Mesenchymal stem cell (in vitro differentiated cells and primary cell): ENCODE results near the gene OST4.
A peak's percentile ranks its signal among the peaks of the same experiment; 100 is the strongest.

Source experiments
- DNase-seq: peaks from one replicate; pipeline ENCODE4 v3.0.0-alpha.2; 2013
- H2AFZ ChIP-seq: one replicate; pipeline ENCODE4 v1.6.1; 2013; ENCODE audit warnings: low read depth, mild to moderate bottlenecking, control low read depth, inconsistent platforms, low read length, moderate library complexity
- H2AK5ac ChIP-seq: 2 replicates; pipeline ENCODE4 v1.6.1; 2013; ENCODE audit warnings: low read length, moderate library complexity, mild to moderate bottlenecking, inconsistent platforms; ENCODE audit not compliant: severe bottlenecking
- H2BK120ac ChIP-seq: one replicate; pipeline ENCODE4 v1.6.1; 2013; ENCODE audit warnings: low read depth, mild to moderate bottlenecking, inconsistent platforms, low read length, moderate library complexity
- H2BK12ac ChIP-seq, 2 experiments: one replicate each; pipeline ENCODE4 v1.6.1; 2013; ENCODE audit warnings: inconsistent platforms in 2 of 2, low read length in 2 of 2, mild to moderate bottlenecking in 2 of 2, moderate library complexity in 2 of 2, control low read depth in 1 of 2
- H2BK15ac ChIP-seq: one replicate; pipeline ENCODE4 v1.6.1; 2013; ENCODE audit warnings: mild to moderate bottlenecking, low read depth, inconsistent platforms; ENCODE audit not compliant: poor library complexity, severe bottlenecking
- H2BK5ac ChIP-seq: 2 replicates; pipeline ENCODE4 v1.6.1; 2013; ENCODE audit warnings: low read depth, mild to moderate bottlenecking, low read length, control low read depth, inconsistent platforms; ENCODE audit not compliant: poor library complexity, severe bottlenecking
- H3K14ac ChIP-seq, 2 experiments: one replicate each; pipeline ENCODE4 v1.6.1; 2013; ENCODE audit warnings: inconsistent platforms in 2 of 2, low read length in 2 of 2, control low read depth in 1 of 2, mild to moderate bottlenecking in 1 of 2, moderate library complexity in 1 of 2
- H3K18ac ChIP-seq, 2 experiments: one replicate each; pipeline ENCODE4 v1.6.1; 2013; ENCODE audit warnings: inconsistent platforms in 2 of 2, low read length in 2 of 2, control low read depth in 1 of 2, low read depth in 1 of 2, mild to moderate bottlenecking in 1 of 2
- H3K23ac ChIP-seq, 2 experiments: one replicate each; pipeline ENCODE4 v1.6.1; 2013; ENCODE audit warnings: inconsistent platforms in 2 of 2, low read length in 2 of 2, mild to moderate bottlenecking in 2 of 2, moderate library complexity in 2 of 2, control low read depth in 1 of 2
- H3K27ac ChIP-seq: 2 replicates; pipeline ENCODE4 v1.5.1; 2013; ENCODE audit warnings: mild to moderate bottlenecking, moderate library complexity, low read length, control low read depth, inconsistent platforms; ENCODE audit not compliant: poor library complexity, severe bottlenecking
- H3K27me3 ChIP-seq, 2 experiments: 2 replicates each; pipeline versions ENCODE4 v1.6.1 to v1.7.0; 2013; ENCODE audit warnings: low read length in 2 of 2, mild to moderate bottlenecking in 2 of 2, moderate library complexity in 2 of 2, control low read depth in 1 of 2, inconsistent platforms in 1 of 2; ENCODE audit not compliant: control insufficient read depth in 1 of 2, insufficient read depth in 1 of 2
- H3K36me3 ChIP-seq, 2 experiments: 2 replicates each; pipeline versions ENCODE4 v1.6.1 to v1.7.0; 2013; ENCODE audit warnings: low read length in 2 of 2, control low read depth in 1 of 2, inconsistent platforms in 1 of 2, low read depth in 1 of 2, mild to moderate bottlenecking in 1 of 2; ENCODE audit not compliant: insufficient read depth in 2 of 2, control insufficient read depth in 1 of 2
- H3K4ac ChIP-seq, 2 experiments: one replicate each; pipeline ENCODE4 v1.6.1; 2013; ENCODE audit warnings: inconsistent platforms in 2 of 2, low read length in 2 of 2, mild to moderate bottlenecking in 2 of 2, moderate library complexity in 2 of 2, control low read depth in 1 of 2, low read depth in 1 of 2
- H3K4me1 ChIP-seq: 2 replicates; pipeline ENCODE4 v1.6.1; 2013; ENCODE audit warnings: low read depth, low read length, control low read depth; ENCODE audit not compliant: control insufficient read depth, insufficient read depth
- H3K4me2 ChIP-seq: 2 replicates; pipeline ENCODE4 v1.6.1; 2013; ENCODE audit warnings: low read length, mild to moderate bottlenecking, inconsistent platforms; ENCODE audit not compliant: poor library complexity, severe bottlenecking
- H3K4me3 ChIP-seq, 2 experiments: 2 replicates each; pipeline versions ENCODE4 v1.5.1 to v1.7.0; 2013; ENCODE audit warnings: low read length in 2 of 2, mild to moderate bottlenecking in 2 of 2, control low read depth in 1 of 2, low read depth in 1 of 2; ENCODE audit not compliant: insufficient read depth in 1 of 2
- H3K79me1 ChIP-seq: replicated peaks from 2 replicates; pipeline ENCODE4 v1.6.1; 2013; ENCODE audit warnings: mild to moderate bottlenecking, control low read depth, low read length, inconsistent platforms; ENCODE audit not compliant: poor library complexity, severe bottlenecking
- H3K9ac ChIP-seq: 2 replicates; pipeline ENCODE4 v1.7.0; 2013; ENCODE audit warnings: mild to moderate bottlenecking, low read length, moderate library complexity
- H3K9me3 ChIP-seq: 2 replicates; pipeline ENCODE4 v1.7.0; 2013; ENCODE audit warnings: mild to moderate bottlenecking, low read length; ENCODE audit not compliant: control insufficient read depth
- H4K8ac ChIP-seq: one replicate; pipeline ENCODE4 v1.6.1; 2013; ENCODE audit warnings: inconsistent platforms, mild to moderate bottlenecking, low read length, moderate library complexity
- H4K91ac ChIP-seq: one replicate; pipeline ENCODE4 v1.6.1; 2013; ENCODE audit warnings: mild to moderate bottlenecking, low read length, inconsistent platforms
- WGBS: methylation state at CpG from one replicate; pipeline ENCODE4 v1.1.7; 2013; ENCODE audit warnings: mixed read lengths; 5-methylcytosine and 5-hydroxymethylcytosine counted together

The OST4 gene

GRCh38 chr2:27042985-27043634, 28.3 kb downstream of the OST4 start:
- H2BK12ac ChIP-seq = no peak overlapping the region
- no peak overlapping the region for H2BK120ac ChIP-seq
- no peak overlapping the region for H2BK15ac ChIP-seq
- H4K91ac ChIP-seq = no peak overlapping the region
- no peak overlapping the region for H3K4ac ChIP-seq
- H2AFZ ChIP-seq = no peak overlapping the region
- no peak overlapping the region for H3K4me3 ChIP-seq
- H3K27me3 ChIP-seq = no peaks in the 10 kb centered on the region
- peak overlapping the region; percentile 33 for H3K9ac ChIP-seq
- H3K4me2 ChIP-seq = no peak overlapping the region
- no peak overlapping the region for H3K23ac ChIP-seq
- no peak for DNase-seq
- no peak overlapping the region for H2BK5ac ChIP-seq
- H3K9me3 ChIP-seq = no peaks in the 10 kb centered on the region
- no peak overlapping the region for H2AK5ac ChIP-seq
- H3K27ac ChIP-seq = no peak overlapping the region
- peaks cover 25% of the 10 kb centered on the region for H3K79me1 ChIP-seq
- peak overlapping the region; percentile 17 for H4K8ac ChIP-seq
- H3K18ac ChIP-seq = no peak overlapping the region
- H3K4me1 ChIP-seq = peaks cover 15% of the 10 kb centered on the region
- WGBS = 93% methylated on average over 6 of the region's 7 CpGs
- peaks cover 43 to 49% of the 10 kb centered on the region in 2 experiments for H3K36me3 ChIP-seq
- H3K14ac ChIP-seq = no peak overlapping the region

- no peak overlapping the region for H2BK5ac ChIP-seq
- H3K18ac ChIP-seq = no peak overlapping the region
- no peak overlapping the region for H2BK120ac ChIP-seq
- H3K9me3 ChIP-seq = no peaks in the 10 kb centered on the region
- H2AK5ac ChIP-seq = no peak overlapping the region
- H3K23ac ChIP-seq = no peak overlapping the region
- peaks cover 15% of the 10 kb centered on the region for H3K4me1 ChIP-seq
- no peaks in the 10 kb centered on the region for H3K27me3 ChIP-seq
- no peak overlapping the region for H4K91ac ChIP-seq
- H3K4ac ChIP-seq = no peak overlapping the region
- H2BK12ac ChIP-seq = no peak overlapping the region
- H3K9ac ChIP-seq = no peak overlapping the region
- H3K36me3 ChIP-seq = peaks cover 52 to 58% of the 10 kb centered on the region in 2 experiments
- H3K4me2 ChIP-seq = no peak overlapping the region
- H3K4me3 ChIP-seq = no peak overlapping the region
- H2BK15ac ChIP-seq = no peak overlapping the region
- 95% methylated on average over 7 of the region's 10 CpGs for WGBS
- DNase-seq = no peak
- H2AFZ ChIP-seq = no peak overlapping the region
- H3K14ac ChIP-seq = no peak overlapping the region
- H3K79me1 ChIP-seq = peaks cover 31% of the 10 kb centered on the region
- no peak overlapping the region for H3K27ac ChIP-seq
- no peak overlapping the region for H4K8ac ChIP-seq
These were observed 29.2 kb downstream of the OST4 start for GRCh38 chr2:27042159-27042661.

GRCh38 chr2:27041752-27042151, 29.7 kb downstream of the OST4 start:
- no peak overlapping the region for H3K18ac ChIP-seq
- no peak overlapping the region for H2BK5ac ChIP-seq
- no peak overlapping the region for H2BK120ac ChIP-seq
- H3K27ac ChIP-seq = no peak overlapping the region
- no peaks in the 10 kb centered on the region for H3K9me3 ChIP-seq
- H4K8ac ChIP-seq = no peak overlapping the region
- no peaks in the 10 kb centered on the region for H3K27me3 ChIP-seq
- H4K91ac ChIP-seq = no peak overlapping the region
- peaks cover 15% of the 10 kb centered on the region for H3K4me1 ChIP-seq
- H2BK15ac ChIP-seq = no peak overlapping the region
- H2BK12ac ChIP-seq = no peak overlapping the region
- no peak overlapping the region for H3K4me2 ChIP-seq
- H3K4ac ChIP-seq = no peak overlapping the region
- no peak overlapping the region for H3K9ac ChIP-seq
- no peak overlapping the region for H3K23ac ChIP-seq
- 87% methylated on average over 5 of the region's 5 CpGs for WGBS
- no peak for DNase-seq
- H2AFZ ChIP-seq = no peak overlapping the region
- H3K4me3 ChIP-seq = no peak overlapping the region
- H3K14ac ChIP-seq = no peak overlapping the region
- peaks cover 57 to 62% of the 10 kb centered on the region in 2 experiments for H3K36me3 ChIP-seq
- peaks cover 32% of the 10 kb centered on the region for H3K79me1 ChIP-seq
- H2AK5ac ChIP-seq = no peak overlapping the region

- H2BK15ac ChIP-seq = no peak overlapping the region
- no peak overlapping the region for H3K27ac ChIP-seq
- over 99% methylated on average over 8 of the region's 8 CpGs for WGBS
- no peak for DNase-seq
- H4K8ac ChIP-seq = no peak overlapping the region
- no peak overlapping the region for H4K91ac ChIP-seq
- no peaks in the 10 kb centered on the region for H3K27me3 ChIP-seq
- no peak overlapping the region for H3K4me3 ChIP-seq
- H2BK12ac ChIP-seq = no peak overlapping the region
- no peak overlapping the region for H3K4me2 ChIP-seq
- H2BK120ac ChIP-seq = no peak overlapping the region
- H2AFZ ChIP-seq = no peak overlapping the region
- no peak overlapping the region for H3K14ac ChIP-seq
- H3K9me3 ChIP-seq = no peaks in the 10 kb centered on the region
- no peak overlapping the region for H3K4ac ChIP-seq
- no peak overlapping the region for H2AK5ac ChIP-seq
- H3K9ac ChIP-seq = no peak overlapping the region
- no peak overlapping the region for H2BK5ac ChIP-seq
- H3K79me1 ChIP-seq = peaks cover 43% of the 10 kb centered on the region
- H3K23ac ChIP-seq = no peak overlapping the region
- peaks cover 71 to 77% of the 10 kb centered on the region in 2 experiments for H3K36me3 ChIP-seq
- peaks cover 15% of the 10 kb centered on the region for H3K4me1 ChIP-seq
- no peak overlapping the region for H3K18ac ChIP-seq
These were observed 31.2 kb downstream of the OST4 start for GRCh38 chr2:27040282-27040681.
